Osteocyte (in vitro differentiated cells): ENCODE results near the gene UFD1. TPM values are rescaled to one million over a fixed set of nuclear protein-coding genes. Genes with fewer than 3 reads are reported as not detected.

Experiments used
- DNase-seq: peaks from one replicate; pipeline ENCODE4 v3.0.0; 2021; ENCODE audit warnings: mixed read lengths; ENCODE audit not compliant: unreplicated experiment; ENCODE audit errors: extremely low spot score
- H3K27ac Mint-ChIP-seq: one replicate; pipeline ENCODE4 v1.8.0; 2021; ENCODE audit warnings: mild to moderate bottlenecking, mixed read lengths; ENCODE audit not compliant: unreplicated experiment
- H3K27me3 Mint-ChIP-seq: one replicate; pipeline ENCODE4 v1.8.0; 2021; ENCODE audit warnings: mixed read lengths; ENCODE audit not compliant: unreplicated experiment
- H3K36me3 Mint-ChIP-seq: one replicate; pipeline ENCODE4 v1.8.0; 2021; ENCODE audit warnings: mixed read lengths; ENCODE audit not compliant: unreplicated experiment
- H3K4me1 Mint-ChIP-seq: one replicate; pipeline ENCODE4 v1.8.0; 2021; ENCODE audit warnings: mixed read lengths; ENCODE audit not compliant: unreplicated experiment
- H3K4me3 Mint-ChIP-seq: one replicate; pipeline ENCODE4 v1.8.0; 2021; ENCODE audit warnings: mild to moderate bottlenecking, moderate library complexity, mixed read lengths; ENCODE audit not compliant: unreplicated experiment
- H3K9me3 Mint-ChIP-seq: one replicate; pipeline ENCODE4 v1.8.0; 2021; ENCODE audit warnings: mixed read lengths; ENCODE audit not compliant: unreplicated experiment
- CTCF ChIP-seq: fragments of 200-600 bp; sonication (generic); IDR thresholded peaks from 2 replicates; pipeline ENCODE4 v1.5.0; 2021; ENCODE audit warnings: antibody characterized with exemption, mild to moderate bottlenecking, moderate library complexity
- total RNA-seq: library from RNA; stranded (reverse); gene quantifications from 2 replicates; pipeline ENCODE4 v1.2.1, GENCODE V29; 2021

Gene UFD1
- total RNA-seq, 1 donor from 2014 or later = 72.5 TPM

- Mint-ChIP-seq H3K27me3 (no peaks in the 10 kb centered on the region), H3K27ac (peak overlapping the region; percentile 83), H3K36me3 (peaks cover 7% of the 10 kb centered on the region), H3K9me3 (no peaks in the 10 kb centered on the region), H3K4me3 (peak overlapping the region; percentile 83), H3K4me1 (peaks cover 39% of the 10 kb centered on the region)
- DNase-seq = no peak
- no peak for TF ChIP-seq CTCF
Observed at GRCh38 chr22:19429950-19430889, 48.8 kb downstream of the UFD1 start.

- no peaks in the 10 kb centered on the region for H3K9me3 Mint-ChIP-seq
- H3K4me1 Mint-ChIP-seq = peaks cover 26% of the 10 kb centered on the region
- H3K27ac Mint-ChIP-seq = no peak overlapping the region
- H3K36me3 Mint-ChIP-seq = peaks cover 4% of the 10 kb centered on the region
- H3K4me3 Mint-ChIP-seq = no peak overlapping the region
- H3K27me3 Mint-ChIP-seq = no peaks in the 10 kb centered on the region
- no peak for TF ChIP-seq CTCF
- no peak for DNase-seq
Observed at GRCh38 chr22:19424186-19424500, 54.9 kb downstream of the UFD1 start.

- peaks cover 7% of the 10 kb centered on the region for H3K36me3 Mint-ChIP-seq
- DNase-seq = no peak
- peaks cover 20% of the 10 kb centered on the region for H3K4me1 Mint-ChIP-seq
- peak overlapping the region; percentile 61 for H3K27ac Mint-ChIP-seq
- H3K4me3 Mint-ChIP-seq = no peak overlapping the region
- no peaks in the 10 kb centered on the region for H3K9me3 Mint-ChIP-seq
- no peaks in the 10 kb centered on the region for H3K27me3 Mint-ChIP-seq
- no peak for TF ChIP-seq CTCF
Observed at GRCh38 chr22:19422440-19423301, 56.3 kb downstream of the UFD1 start.

- H3K27me3 Mint-ChIP-seq = no peaks in the 10 kb centered on the region
- DNase-seq = no peak
- no peak for TF ChIP-seq CTCF
Observed at GRCh38 chr22:19420321-19420720, 58.7 kb downstream of the UFD1 start.

More at GRCh38 chr22:19420321-19420720, 58.7 kb downstream of the UFD1 start:
- Mint-ChIP-seq H3K27ac (peak overlapping the region; percentile 8), H3K4me3 (no peak overlapping the region), H3K9me3 (no peaks in the 10 kb centered on the region), H3K4me1 (peaks cover 20% of the 10 kb centered on the region), H3K36me3 (peaks cover 8% of the 10 kb centered on the region)
